ENCODE results near the gene FRAT1. TPM values are rescaled to one million over a fixed set of nuclear protein-coding genes. Genes with fewer than 3 reads are reported as not detected.

FRAT1 gene
- total and polyA plus RNA-seq, 10 of the 15 experiments (the other 5 are each of a cell fraction or from before 2014, with no cell fraction given), result 0.07 to 0.73 (median 0.26) TPM

DNA sequence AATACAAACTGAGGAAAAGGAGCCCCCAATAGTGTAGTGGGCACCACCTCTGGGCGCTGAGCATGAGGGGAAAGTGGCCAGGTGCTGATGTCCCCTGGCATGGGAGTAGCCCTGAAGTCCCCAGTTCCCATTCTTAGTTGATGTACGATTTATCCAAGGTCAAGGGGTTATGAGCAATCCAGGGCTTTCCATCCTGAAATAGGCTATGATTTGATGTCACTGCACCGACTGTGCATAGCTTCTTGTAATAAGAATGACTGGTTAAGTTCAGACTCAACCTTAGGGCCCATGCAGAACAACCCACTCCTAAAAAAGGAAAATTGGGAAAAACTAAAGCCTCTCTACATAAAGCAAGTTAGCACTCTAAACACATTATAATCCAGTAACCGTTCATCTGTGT is 4.4 kb downstream of the FRAT1 start (continued):
- no peak for TF ChIP-seq ZBTB11 (CRISPR knock-in tag; IDR thresholded peaks at IDR 0.05)

GRCh38 chr10:97325754-97326153 is 6.7 kb downstream of the FRAT1 start:
- in situ Hi-C loops (cut with MboI), result no loop called here
- intact Hi-C loops (cut with micrococcal nuclease; ENCODE audit: unreplicated experiment), result no loop called here
- ChIA-PET POLR2A (no interaction called here), SMC1A (ENCODE audit: uncharacterized antibody, unreplicated experiment) (interaction anchor here (1.5 kb wide), 1 partner anchor 47 kb away, joined by 4 read pairs; no protein-coding TSS in a partner anchor), CTCF (interaction anchor here (1.0 kb wide), 1 partner anchor 47 kb away, joined by 3 read pairs; no protein-coding TSS in a partner anchor), RAD21 (ENCODE audit: unreplicated experiment) (no interaction called here)
- H3K36me3 ChIP-seq (ENCODE audit: control insufficient read depth in 2 of 2, insufficient read depth in 2 of 2, low read length in 1 of 2), result no peaks in the 10 kb centered on the region
- WGBS (ENCODE audit: insufficient coverage, insufficient replicate concordance, low lambda C conversion rate, missing lambda C conversion rate), result 70% methylated on average over 9 of the region's 9 CpGs
- H3K9ac ChIP-seq (ENCODE audit: control insufficient read depth, insufficient read depth, low read length), result no peak overlapping the region
- H4K20me1 ChIP-seq (ENCODE audit: control insufficient read depth, insufficient read depth), result no peaks in the 10 kb centered on the region
- DNase-seq (ENCODE audit: low read depth, low spot score), result no peak
- FAIRE-seq, result no peak
- BruUV-seq (replicated peaks), result no TSS peak
- no peak overlapping the region for H2AFZ ChIP-seq (ENCODE audit: control insufficient read depth, low read depth, low read length)
- no peaks in the 10 kb centered on the region for H3K9me3 ChIP-seq (replicated peaks; ENCODE audit: control insufficient read depth, insufficient read depth, low read length)
- no peak overlapping the region for H3K4me3 ChIP-seq
- no peak for ATAC-seq
- H3K27me3 ChIP-seq (replicated peaks in 1 of 2; ENCODE audit: control insufficient read depth in 2 of 2, insufficient read depth in 2 of 2, low read length in 1 of 2), result peaks cover 7 to 11% of the 10 kb centered on the region in 2 experiments
- no peaks in the 10 kb centered on the region for H3K79me2 ChIP-seq (ENCODE audit: control insufficient read depth, insufficient read depth, low read length)
- H3K27ac ChIP-seq (ENCODE audit: control insufficient read depth, insufficient read depth), result no peak overlapping the region
- peaks cover 12% of the 10 kb centered on the region for H3K4me1 ChIP-seq (ENCODE audit: control insufficient read depth, insufficient read depth, low read length)
- no peak overlapping the region for H3K4me2 ChIP-seq (ENCODE audit: control insufficient read depth, insufficient read depth)
- TF ChIP-seq ATF2 (IDR thresholded peaks at IDR 0.05; ENCODE audit: low read length) (no peak), RCOR1 (conservative IDR thresholded peaks at IDR 0.05; ENCODE audit: low read depth, low read length) (no peak), BMI1 (IDR thresholded peaks at IDR 0.05; ENCODE audit: borderline replicate concordance) (no peak), PAX8 (IDR thresholded peaks at IDR 0.05) (no peak), TARDBP (IDR thresholded peaks at IDR 0.05; ENCODE audit: borderline replicate concordance) (no peak), NFYB (IDR thresholded peaks at IDR 0.05; ENCODE audit: insufficient read depth, low read depth, low read length) (no peak), PAX5 (IDR thresholded peaks at IDR 0.05; ENCODE audit: borderline replicate concordance, low read depth, low read length) (no peak), MAX (IDR thresholded peaks at IDR 0.05; ENCODE audit: low read depth, low read length) (no peak), ETV6 (conservative IDR thresholded peaks at IDR 0.05 in 1 of 2, IDR thresholded peaks at IDR 0.05 in 1 of 2; ENCODE audit: borderline replicate concordance in 1 of 2, low read depth in 1 of 2) (no peak), SUZ12 (IDR thresholded peaks at IDR 0.05; ENCODE audit: unreplicated experiment) (no peak), DPF2 (IDR thresholded peaks at IDR 0.05) (no peak), JUND (IDR thresholded peaks at IDR 0.05; ENCODE audit: low read depth, low read length) (no peak), SREBF1 (IDR thresholded peaks at IDR 0.05; ENCODE audit: low read length) (no peak), RAD21 (IDR thresholded peaks at IDR 0.05; ENCODE audit: insufficient read depth, low read depth, low read length) (no peak), EP300 (IDR thresholded peaks at IDR 0.05; ENCODE audit: borderline replicate concordance in 1 of 2, control insufficient read depth in 1 of 2, low read depth in 2 of 2, low read length in 2 of 2) (no peak)
- TF ChIP-seq, protein P1, sequence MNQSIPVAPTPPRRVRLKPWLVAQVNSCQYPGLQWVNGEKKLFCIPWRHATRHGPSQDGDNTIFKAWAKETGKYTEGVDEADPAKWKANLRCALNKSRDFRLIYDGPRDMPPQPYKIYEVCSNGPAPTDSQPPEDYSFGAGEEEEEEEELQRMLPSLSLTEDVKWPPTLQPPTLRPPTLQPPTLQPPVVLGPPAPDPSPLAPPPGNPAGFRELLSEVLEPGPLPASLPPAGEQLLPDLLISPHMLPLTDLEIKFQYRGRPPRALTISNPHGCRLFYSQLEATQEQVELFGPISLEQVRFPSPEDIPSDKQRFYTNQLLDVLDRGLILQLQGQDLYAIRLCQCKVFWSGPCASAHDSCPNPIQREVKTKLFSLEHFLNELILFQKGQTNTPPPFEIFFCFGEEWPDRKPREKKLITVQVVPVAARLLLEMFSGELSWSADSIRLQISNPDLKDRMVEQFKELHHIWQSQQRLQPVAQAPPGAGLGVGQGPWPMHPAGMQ (IDR thresholded peaks at IDR 0.05; ENCODE audit: borderline replicate concordance), result no peak
